Heart right ventricle (tissue), 16 donors: ENCODE measurements around the gene CC2D1A. TPM values are rescaled to one million over a fixed set of nuclear protein-coding genes. Genes with fewer than 3 reads are reported as not detected.

Experiments
- ATAC-seq, 8 donors: fragments of 200-7000 bp; cut with Tn5 transposase; one replicate each; pipeline ENCODE4 v1.9.1; 2020; ENCODE audit warnings: mild to moderate bottlenecking in 8 of 8, moderate library complexity in 8 of 8, moderate number of reproducible peaks in 1 of 8
- DNase-seq, 2 donors: peaks; one replicate each; pipeline ENCODE4 v3.0.0-alpha.2; 2020
- H3K27ac ChIP-seq, 10 donors: fragments of 200-600 bp; sonication (generic) in 2 of 10; one replicate each; pipeline versions ENCODE4 v1.5.0 to v1.8.0; 2020 to 2022; ENCODE audit warnings: mild to moderate bottlenecking in 3 of 10
- H3K27me3 ChIP-seq, 7 donors: fragments of 200-600 bp; one replicate each; pipeline ENCODE4 v1.8.0; 2021 to 2022; ENCODE audit warnings: mild to moderate bottlenecking in 2 of 7
- H3K36me3 ChIP-seq, 9 donors: fragments of 200-600 bp; sonication (generic) in 1 of 9; one replicate each; pipeline versions ENCODE4 v1.5.0 to v1.8.0; 2020 to 2022; ENCODE audit warnings: mild to moderate bottlenecking in 2 of 9
- H3K4me1 ChIP-seq, 9 donors: fragments of 200-600 bp; sonication (generic) in 1 of 9; one replicate each; pipeline versions ENCODE4 v1.5.0 to v1.8.0; 2020 to 2022; ENCODE audit warnings: mild to moderate bottlenecking in 4 of 9
- H3K4me3 ChIP-seq, 10 donors: fragments of 200-600 bp; sonication (generic) in 2 of 10; one replicate each; pipeline versions ENCODE4 v1.5.0 to v1.8.0; 2020 to 2022; ENCODE audit warnings: mild to moderate bottlenecking in 7 of 10, moderate library complexity in 2 of 10
- H3K9me3 ChIP-seq, 11 donors: fragments of 200-600 bp in 10 of 11; sonication (generic) in 2 of 11; one replicate each; pipeline versions ENCODE4 v1.5.0 to v1.8.0; 2013 to 2022; ENCODE audit warnings: mild to moderate bottlenecking in 2 of 11, control low read depth in 1 of 11, moderate library complexity in 1 of 11
- CTCF ChIP-seq, 9 donors: fragments of 200-600 bp; sonication (generic) in 2 of 9; IDR thresholded peaks; one replicate each; pipeline versions ENCODE4 v1.5.0 to v1.8.0; 2021 to 2022; ENCODE audit warnings: antibody characterized with exemption in 9 of 9, mild to moderate bottlenecking in 5 of 9, moderate library complexity in 1 of 9
- WGBS, 2 donors: extraction: QIAGEN DNeasy Blood & Tissue Kit; methylation state at CpG; one replicate each; pipeline ENCODE4 v1.1.7; 2013; ENCODE audit warnings: inconsistent platforms in 1 of 2; 5-methylcytosine and 5-hydroxymethylcytosine counted together
- intact Hi-C, 10 donors: fragments of 100-400 bp; cut with DNase I; formaldehyde crosslinking; loops; one replicate each; pipeline versions ENCODE4 v1.11.1 to v1.14.2; 2022
- polyA plus RNA-seq, 2 donors: library from polyadenylated mRNA; stranded (reverse); fragments of 200-250 nt; gene quantifications; one replicate each; pipeline ENCODE4 v1.2.3, GENCODE V29; 2013
- total RNA-seq, 10 donors: library from RNA; stranded (reverse); fragmentation: NEBNext Ultra II Directional in 3 of 10; extraction: Animal tissue kit (Norgen Biotek cat#: 25700) in 3 of 10; gene quantifications; one replicate each; pipeline versions ENCODE4 v1.2.1 to v1.2.4, GENCODE V29; 2021 to 2023
- donor health status: Arrhythmogenic right ventricular cardiomyopathy.
- donor health status: ischemic (EF 13 %, LVEDD 7.1; RV severe dilation, severe dysfunction).
- donor health status: healthy with polysubstance abuse.
- donor health status: DM: no; HTN: yes; CAD: no.
- donor health status: DM: no; HTN: no; CAD: no.
- donor health status: ischemic (EF 25% LVEDD 6.9; RV normal size, moderate dysfunction).
- donor health status: ischemic (EF 25% LVEDD 5.7; RV mildly dilated, moderate dysfunction).
- donor health status: healthy.
- donor health status: DM: yes; HTN: yes; CAD: no.
- donor health status: Ischemic cardiomyopathy.
- donor health status: ischemic (EF 35%, LVEDD 5.7; RV mildly dilated, moderate dysfunction).
- donor health status: nonischemic (EF 11% LVEDD 7.7; RV severe dilation, severe dysfunction).
- donor health status: DM: yes; HTN: yes; CAD: no.
- donor health status: PGD.
- donor health status: ischemic (EF 29% LVEDD 5.4; RV normal size, mild dysfunction).
- donor health status: nonischemic (EF 23%, LVEDD 6.1; RV moderate dilation, normal function).

Gene CC2D1A
- total and polyA plus RNA-seq, 12 donors = 13.2 to 49.8 (median 19.0) TPM

GRCh38 chr19:13952154-13952930 is 46.3 kb downstream of the CC2D1A start, which contains the start of gene DCAF15:
Gene DCAF15, plus strand, starts transcription at chr19:13952509. Its CDS starts 4 bp downstream, at chr19:13952513.
- Histone ChIP-seq H3K9me3 (no peaks in the 10 kb centered on the region), H3K4me3 (peak within 1 kb of the TSS; percentile 48 to 84 (median 76)), H3K4me1 (peaks cover 8 to 28% (median 15%) of the 10 kb centered on the region in 9 donors), H3K36me3 (peaks cover 0 to 34% (median 21%) of the 10 kb centered on the region in 9 donors), H3K27me3 (no peaks in the 10 kb centered on the region), H3K27ac (peak within 1 kb of the TSS; percentile 57 to 90 (median 84))
- DNase-seq (peak; percentile 99 to 100), ATAC-seq (peak; percentile 97 to 99 (median 98))
- no peak for TF ChIP-seq CTCF (IDR thresholded peaks at IDR 0.05)
- intact Hi-C loops = loop anchor here in 5 of 10 donors (1.0 to 10.0 kb wide), 10 partner anchors 47 to 120 kb away; partner anchors contain the start of genes RFX1 (in 3 of the 5), IL27RA (in 1 of the 5) and MISP3 (in 1 of the 5)
- 1% methylated on average over 43 to 63 of the region's 65 CpGs for WGBS, 2 donors

GRCh38 chr19:13952931-13953531 is 47.0 kb downstream of the CC2D1A start:
- intact Hi-C loops = loop anchor here in 5 of 10 donors (1.0 to 10.0 kb wide), 10 partner anchors 48 to 119 kb away; partner anchors contain the start of genes RFX1 (in 3 of the 5), IL27RA (in 1 of the 5) and MISP3 (in 1 of the 5)
- ATAC-seq (peak in 7 of 8 donors; percentile 2 to 39 (median 19)), DNase-seq (peak in 1 of 2 donors; percentile 45)
- Histone ChIP-seq H3K9me3 (no peaks in the 10 kb centered on the region), H3K36me3 (peaks cover 0 to 41% (median 25%) of the 10 kb centered on the region in 9 donors), H3K4me1 (peaks cover 8 to 35% (median 17%) of the 10 kb centered on the region in 9 donors), H3K27me3 (no peaks in the 10 kb centered on the region), H3K4me3 (peak overlapping the region; percentile 48 to 84 (median 76)), H3K27ac (peak overlapping the region; percentile 57 to 90 (median 84))
- peak in 3 of 9 donors; percentile 16 to 40 (median 22) for TF ChIP-seq CTCF (IDR thresholded peaks at IDR 0.05)
- 4 to 10% methylated on average over 12 to 13 of the region's 13 CpGs for WGBS, 2 donors

- TF ChIP-seq CTCF (IDR thresholded peaks at IDR 0.05) = no peak
- WGBS, 2 donors = 93 to 94% methylated on average over 13 to 15 of the region's 15 CpGs
- Histone ChIP-seq H3K27me3 (no peaks in the 10 kb centered on the region), H3K4me1 (peaks cover 8 to 43% (median 17%) of the 10 kb centered on the region in 9 donors), H3K9me3 (no peaks in the 10 kb centered on the region), H3K36me3 (peaks cover 0 to 52% (median 27%) of the 10 kb centered on the region in 9 donors), H3K27ac (no peak overlapping the region), H3K4me3 (no peak overlapping the region)
- DNase-seq = no peak
- no peak for ATAC-seq
- intact Hi-C loops = loop anchor here in 5 of 10 donors (5.0 to 10.0 kb wide), 7 partner anchors 51 to 118 kb away; partner anchors contain the start of genes RFX1 (in 2 of the 5), IL27RA (in 1 of the 5) and MISP3 (in 1 of the 5)
These were observed 48.2 kb downstream of the CC2D1A start for GRCh38 chr19:13954185-13954584.
